HG02798 (cell line): ENCODE results near the gene CHD2.
A peak's percentile ranks its signal among the peaks of the same experiment; 100 is the strongest.
"Not testable (repeated sequence)": the region's sequence is repeated elsewhere in the genome, so short reads cannot be mapped to it uniquely, and the experiment has no call there.

Source experiments
- ATAC-seq: cut with Tn5 transposase; IDR thresholded peaks from one replicate; pipeline ENCODE4 v1.9.1; 2021; ENCODE audit warnings: mild to moderate bottlenecking; ENCODE audit not compliant: unreplicated experiment, poor library complexity

The CHD2 gene

DNA sequence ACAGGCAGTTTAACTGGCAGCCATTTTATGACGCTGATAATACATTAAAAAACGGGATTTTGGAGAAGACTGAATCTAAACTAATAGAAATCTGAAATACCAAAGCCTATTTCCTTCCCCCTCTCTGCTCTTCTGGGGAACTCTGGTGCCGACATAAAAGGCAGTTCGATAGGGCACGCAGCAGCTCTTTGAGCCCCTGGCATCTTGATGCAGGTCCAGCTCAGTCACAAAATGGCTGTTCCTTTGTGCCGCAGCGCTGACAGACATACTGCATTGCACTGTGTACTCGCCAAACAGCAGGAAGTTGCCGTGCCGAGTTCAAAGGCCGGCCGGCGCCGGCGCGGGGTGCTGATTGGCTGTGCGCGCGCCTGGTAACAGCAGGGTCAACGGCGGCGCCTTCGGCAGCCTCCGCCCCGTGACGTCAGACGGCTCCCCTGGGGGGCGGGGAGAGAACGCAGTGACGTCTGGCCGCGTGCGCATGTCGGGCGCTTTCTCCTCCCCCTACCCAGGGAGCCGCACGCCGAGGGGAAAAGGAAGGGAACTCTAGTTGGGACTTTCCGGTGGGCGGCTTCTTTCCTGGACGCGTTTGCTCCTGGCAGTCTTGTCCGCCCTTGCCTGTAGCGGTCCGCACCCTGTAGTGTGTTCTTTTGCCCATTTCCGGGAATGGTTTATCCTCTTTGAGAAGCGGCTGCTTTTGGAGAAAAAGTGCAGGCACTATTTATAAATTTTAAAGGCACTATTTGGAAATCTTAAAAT lies 4.0 kb downstream of the CHD2 start:
- peak; percentile 85 for ATAC-seq

DNA sequence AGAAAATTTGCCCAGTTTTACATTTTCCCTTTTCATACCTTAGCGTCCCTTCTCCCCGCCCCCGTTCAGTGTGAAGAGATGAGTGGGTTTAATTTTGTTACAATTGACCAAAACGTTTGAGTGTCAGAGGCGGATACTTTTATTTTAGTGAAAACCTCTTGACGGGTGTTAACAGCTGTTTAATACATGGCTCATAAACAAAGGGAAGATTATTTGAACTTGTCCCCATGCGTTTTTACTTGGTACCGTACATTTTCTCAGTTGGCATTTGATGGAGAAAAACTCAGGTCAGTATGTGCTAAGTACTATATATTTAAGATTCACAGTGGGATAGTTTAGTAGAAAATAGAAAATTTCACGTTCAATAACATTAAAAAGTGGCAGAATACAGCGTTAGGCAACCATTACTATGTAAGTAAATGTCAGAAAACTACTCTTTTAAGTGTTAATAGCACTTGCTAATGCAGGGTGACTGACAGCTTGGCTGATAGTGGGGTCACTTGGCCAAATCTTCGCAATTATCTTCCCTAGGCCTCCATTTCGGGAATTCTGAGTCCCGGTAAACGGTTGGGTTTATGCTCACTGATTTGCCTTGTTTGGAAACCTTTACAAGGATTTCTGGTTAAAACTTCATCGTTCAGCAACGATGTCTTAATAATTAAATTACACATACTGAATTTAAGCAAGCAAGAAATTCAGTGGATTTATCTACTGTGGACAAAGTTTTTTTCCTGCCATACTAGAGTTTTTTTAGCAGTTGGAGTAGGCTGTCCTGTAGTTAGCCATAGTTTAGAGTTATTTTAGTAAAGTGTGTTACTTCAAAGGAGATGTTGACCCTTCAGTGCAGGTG lies 4.8 kb downstream of the CHD2 start:
- no peak for ATAC-seq

DNA sequence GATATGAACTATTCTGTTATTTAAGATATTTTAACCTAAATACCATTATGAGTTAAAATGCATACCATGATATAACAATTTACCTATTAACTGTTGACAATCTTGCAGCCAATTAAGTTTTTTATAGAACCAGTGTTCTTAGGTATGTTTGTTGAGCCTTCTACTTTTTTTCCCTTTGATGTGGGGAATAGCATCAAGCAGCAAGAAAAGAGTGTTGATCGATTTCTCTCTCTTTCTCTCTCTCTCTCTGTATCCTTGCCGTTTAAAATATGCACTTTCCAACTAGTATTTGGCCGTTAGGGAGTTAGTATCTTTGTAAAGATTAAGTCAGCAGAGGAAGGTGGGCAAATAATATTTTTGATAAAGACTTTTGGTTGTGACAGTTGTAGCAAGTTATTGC lies 5.9 kb downstream of the CHD2 start:
- ATAC-seq = no peak

DNA sequence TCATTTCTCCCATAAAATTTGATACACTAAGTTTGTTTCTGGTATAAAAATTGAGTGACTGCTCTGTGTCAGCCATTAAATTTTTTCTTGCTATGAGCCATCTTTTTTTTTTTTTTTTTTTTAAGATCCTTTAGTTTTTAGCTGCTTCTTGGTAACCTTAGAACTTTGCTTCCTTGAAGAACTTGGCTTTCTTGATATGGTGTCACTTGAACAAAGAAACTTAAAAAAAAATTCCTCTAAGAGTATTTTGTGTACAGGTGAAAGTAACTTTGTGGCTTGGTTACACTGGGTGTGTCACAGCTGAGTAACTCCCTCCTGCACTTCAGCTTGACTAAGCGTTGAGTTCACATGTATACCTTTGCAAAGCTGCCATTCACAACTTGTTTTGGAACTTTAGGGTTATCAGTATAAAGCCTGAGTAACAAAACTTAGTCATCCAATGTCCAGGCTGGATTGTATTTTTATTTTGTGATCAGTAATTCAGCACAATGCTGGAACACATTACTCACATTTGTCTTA lies 6.5 kb downstream of the CHD2 start:
- peak; percentile 25 for ATAC-seq

DNA sequence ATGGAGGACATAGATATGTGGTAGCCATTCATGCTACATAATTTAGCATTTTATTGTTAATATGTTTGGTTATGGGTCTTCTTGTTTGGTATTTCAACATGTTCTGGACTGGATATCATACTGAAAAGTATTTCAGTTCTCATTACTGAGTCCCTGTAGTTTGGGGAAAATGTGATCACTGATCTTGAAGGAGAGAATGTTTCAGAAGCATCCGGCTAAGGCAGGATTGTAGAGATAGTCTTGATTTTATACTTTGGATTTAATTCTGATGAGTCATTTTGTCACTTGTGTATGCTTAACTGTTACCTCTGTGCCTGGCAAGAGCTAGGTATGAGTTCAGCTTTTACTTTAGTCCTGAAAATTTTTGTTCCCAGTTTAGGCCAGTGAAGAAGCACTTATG lies 7.1 kb downstream of the CHD2 start:
- no peak for ATAC-seq

DNA sequence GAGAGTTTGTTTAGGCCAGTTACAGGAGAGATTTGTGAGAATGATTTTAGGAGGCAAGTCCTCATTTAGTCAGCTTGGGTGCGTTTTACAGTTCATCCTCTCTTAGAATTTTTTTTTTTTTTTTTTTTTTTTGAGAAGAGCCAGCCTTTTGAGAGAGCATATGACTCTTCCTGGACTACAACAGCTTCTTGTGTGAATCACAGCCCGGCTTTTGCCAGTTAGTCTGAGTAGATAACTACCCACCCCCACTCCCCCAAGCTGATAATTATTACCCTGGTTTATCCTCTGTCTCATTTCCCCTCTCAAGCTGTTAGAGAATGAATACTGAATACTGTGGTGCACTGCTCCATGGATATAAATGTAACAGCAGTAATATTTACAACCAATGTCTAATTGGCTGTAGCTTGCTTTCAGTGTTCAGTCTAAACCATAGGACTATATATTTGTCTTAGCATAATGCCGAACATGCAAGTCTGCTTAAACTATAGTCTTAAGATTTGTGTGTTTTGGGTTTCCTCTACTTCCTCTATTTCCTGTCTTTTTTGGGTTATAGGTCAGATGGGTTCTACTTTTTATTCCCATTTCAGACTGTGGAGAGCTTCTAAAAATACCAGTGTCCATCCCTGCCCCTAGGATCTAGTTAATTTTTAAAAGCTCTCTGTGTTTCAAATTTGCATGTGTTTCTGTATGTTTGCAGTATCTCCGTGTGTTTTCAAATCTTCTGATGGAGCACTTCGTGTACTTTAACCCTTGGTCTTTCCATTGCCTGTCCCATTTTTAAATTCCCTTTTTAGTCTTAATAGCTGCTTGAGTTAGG lies 8.0 kb downstream of the CHD2 start:
- no peak for ATAC-seq

DNA sequence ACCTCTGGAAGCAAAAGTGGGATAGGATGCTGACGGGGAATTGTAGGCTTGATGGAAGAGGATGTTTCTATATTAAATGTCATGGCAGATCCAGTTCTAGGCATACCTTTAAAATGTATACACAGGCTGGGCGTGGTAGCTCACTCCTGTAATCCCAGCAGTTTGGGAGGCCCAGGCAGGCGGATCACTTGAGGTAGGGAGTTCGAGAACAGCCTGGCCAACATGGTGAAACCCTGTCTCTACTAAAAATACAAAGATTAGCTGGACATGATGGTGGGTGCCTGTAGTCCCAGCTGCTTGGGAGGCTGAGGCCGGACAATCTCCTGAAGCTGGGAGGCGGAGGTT lies 8.6 kb downstream of the CHD2 start:
- ATAC-seq = no peak

DNA sequence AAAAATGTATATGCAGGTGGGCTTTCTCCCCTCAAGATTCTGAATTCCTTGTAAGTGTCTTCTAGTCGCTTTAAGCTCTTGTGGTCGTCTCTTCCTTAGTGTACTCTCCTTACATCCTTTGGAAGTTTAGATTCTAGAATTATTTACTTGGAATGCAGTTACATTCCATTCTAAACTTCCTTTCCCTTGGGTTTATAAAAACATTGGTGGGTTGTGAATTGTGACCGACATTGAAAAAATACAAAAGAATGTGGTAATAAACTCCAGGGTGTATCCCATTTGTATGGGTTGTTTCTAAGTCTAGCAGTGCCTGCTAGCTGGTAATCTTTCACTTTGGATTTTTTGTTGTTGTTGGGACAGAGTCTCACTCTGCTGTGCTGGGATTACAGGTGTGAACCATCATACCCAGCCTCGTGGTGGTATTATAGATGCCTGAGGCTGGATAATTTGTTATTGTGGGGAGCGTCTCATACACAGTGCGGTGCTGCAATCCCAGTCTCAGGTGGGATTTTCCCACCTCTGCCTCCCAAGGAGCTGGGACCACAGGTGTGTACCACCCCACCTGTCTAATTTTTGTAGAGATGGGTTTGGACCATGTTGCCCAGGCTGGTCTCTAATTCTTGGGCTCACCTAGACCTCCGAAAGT lies 9.1 kb downstream of the CHD2 start:
- no peak for ATAC-seq

DNA sequence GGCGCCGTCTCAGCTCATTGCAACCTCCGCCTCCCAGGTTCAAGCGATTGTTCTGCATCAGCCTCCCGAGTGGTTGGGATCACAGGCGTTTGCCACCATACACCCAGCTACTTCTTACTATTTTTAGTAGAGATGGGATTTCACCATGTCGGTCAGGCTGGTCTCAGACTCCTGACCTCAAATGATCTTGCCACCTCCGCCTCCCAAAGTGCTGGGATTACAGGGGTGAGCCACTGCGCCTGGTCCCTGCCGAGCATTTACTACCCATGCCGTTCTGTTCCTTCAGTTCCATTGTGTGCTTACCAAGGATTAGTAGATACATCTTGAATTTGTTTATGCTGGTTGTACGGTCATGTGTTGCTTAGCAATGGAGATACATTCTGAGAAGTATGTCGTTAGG lies 10.3 kb downstream of the CHD2 start:
- ATAC-seq = no peak

DNA sequence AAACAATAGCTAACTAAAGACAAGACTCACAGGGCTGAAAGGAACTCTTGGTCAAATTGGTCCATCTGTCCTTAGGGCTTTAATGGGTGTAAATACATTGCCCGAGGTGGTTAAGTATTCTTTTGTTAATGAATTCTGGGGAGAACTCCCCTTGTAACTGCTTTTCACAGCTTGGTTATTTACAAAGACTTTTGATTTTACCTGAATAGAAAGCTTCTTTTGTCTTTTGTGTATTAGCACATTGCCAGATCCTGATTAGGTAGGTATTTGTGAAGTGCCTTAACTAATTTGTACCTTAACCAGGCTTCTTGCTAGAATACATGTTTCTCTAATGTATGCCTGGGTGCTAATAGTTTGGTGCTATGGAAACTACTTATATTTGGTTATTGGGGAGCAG lies 14.0 kb downstream of the CHD2 start:
- ATAC-seq = no peak

DNA sequence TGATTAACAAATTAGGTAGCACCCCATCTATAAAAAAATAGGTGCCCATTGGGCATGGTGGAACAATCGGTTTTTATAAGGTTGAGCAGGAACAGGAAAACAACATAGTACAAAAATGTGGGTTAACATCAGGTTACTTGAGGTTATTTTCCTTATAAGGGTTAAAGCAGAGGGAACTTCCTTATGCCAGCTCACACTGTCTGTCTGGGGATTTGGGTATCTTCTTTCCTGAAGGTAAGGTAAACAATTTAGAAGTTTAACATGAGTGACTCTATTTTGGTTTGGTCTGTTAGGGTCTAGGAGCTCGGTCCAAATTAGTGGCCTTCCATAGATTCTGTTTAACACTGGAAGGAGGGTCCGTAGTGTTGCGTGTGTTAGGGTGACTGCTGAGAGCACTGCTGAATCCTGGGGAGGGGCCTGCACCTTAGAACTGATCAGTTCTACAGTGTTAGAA lies 14.7 kb downstream of the CHD2 start:
- ATAC-seq = peak; percentile 34

DNA sequence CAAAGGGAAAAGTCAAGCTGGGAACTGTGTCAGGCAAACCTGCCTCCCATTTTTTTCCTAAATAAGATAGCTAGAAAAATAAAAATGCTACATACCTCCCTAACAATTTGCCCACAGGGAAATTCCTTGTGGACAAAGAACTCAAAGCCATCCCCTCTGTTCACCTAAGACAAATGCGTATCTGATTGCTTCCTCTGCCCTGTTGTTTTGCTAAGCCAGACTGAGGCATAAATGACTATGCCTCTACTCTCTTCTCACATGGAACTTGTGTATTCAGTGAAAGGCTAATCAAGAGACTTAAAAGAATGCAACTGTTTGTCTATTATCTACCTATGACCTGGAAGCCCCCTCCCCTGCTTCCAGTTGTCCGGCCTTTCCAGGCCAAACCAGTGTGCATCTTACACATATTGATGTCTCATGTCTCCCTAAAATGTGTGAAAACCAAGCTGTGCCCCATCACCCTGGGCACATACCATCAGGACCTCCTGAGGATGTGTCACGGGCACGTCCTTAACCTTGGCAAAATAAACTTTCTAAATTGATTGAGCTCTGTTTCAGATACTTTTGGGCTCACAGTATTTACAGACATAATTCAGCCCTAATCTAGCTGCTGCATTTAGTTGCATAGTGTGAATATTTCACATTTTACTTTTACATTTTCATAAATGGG lies 15.8 kb downstream of the CHD2 start:
- no peak for ATAC-seq

DNA sequence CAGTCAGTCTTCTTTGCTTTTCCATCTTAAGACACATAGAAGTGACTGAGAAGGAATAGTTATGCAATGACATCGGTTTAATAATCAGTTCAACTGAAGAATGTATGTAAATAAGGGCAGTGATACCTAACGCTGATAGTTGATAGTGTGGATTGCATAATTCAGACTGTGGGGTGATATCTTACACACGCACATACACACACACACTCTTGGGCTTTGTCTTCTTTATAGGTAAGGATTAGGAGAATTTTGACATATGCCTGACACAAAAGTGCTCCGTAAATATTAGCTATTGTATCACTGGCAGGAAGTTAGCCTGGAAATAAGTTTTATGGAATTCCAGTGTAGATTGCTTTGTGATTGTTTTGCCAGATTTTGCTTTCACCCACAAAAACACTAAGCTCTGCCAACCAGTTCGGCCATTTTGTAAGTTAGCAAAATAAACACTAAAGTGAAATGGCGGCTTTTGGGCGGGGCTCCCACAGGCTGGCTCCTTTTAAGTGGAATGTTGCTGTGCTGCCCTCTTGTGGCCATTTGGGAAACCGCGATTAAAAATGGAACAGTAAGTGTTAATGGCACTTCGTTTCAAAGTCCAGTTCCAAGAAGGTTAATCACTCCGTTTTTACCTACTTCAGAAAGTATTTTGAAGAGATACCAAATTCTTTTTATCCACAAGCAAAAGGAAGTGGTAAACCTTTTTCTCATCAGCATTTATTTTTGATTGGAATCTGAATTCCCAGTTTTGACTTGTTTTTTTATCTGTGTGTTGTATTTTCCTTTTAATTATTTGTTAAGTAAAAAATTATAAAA lies 17.7 kb downstream of the CHD2 start:
- peak; percentile 38 for ATAC-seq

DNA sequence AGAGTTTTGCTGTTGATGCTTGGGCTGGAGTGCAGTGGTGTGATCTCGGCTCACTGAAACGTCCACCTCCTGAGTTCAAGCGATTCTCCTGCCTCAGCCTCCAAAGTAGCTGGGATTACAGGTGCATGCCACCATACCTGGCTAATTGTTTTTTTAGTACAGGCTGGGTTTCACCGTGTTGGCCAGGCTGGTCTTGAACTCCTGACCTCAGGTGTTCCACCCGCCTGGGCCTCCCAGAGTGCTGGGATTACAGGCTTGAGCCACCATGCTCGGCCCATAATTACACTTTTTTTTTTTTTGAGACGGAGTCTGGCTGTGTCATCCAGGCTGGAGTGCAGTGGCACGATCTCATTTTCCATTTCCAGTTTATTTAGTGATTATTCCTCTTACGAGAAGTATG lies 18.8 kb downstream of the CHD2 start:
- not testable (repeated sequence) for ATAC-seq

DNA sequence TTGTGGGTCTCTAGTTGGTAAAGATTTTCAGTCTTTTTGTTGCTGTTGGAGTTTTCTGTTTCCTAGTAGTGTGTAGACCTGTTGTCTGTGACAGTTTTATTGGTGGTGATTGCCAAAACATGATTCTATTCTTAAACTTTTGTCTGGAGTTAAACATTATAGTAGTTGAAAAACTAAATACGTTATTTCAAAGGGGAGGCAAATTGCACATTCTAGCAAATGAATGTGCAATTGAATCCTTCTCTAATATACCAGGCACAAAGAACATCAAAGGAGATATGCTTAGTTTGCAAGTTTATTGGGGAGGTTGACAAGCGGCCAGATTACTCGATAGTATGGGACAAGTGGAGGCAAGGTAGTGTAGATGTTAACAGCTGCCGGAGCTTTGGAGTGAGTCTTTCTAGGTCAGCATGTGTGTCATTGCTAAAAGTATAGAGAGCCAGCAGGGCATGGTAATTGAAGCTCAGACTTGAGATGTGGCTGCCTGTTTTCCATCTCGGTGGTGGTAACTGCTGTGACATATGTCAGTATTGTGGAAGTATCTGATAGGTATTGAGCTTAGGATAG lies 20.6 kb downstream of the CHD2 start:
- no peak for ATAC-seq

DNA sequence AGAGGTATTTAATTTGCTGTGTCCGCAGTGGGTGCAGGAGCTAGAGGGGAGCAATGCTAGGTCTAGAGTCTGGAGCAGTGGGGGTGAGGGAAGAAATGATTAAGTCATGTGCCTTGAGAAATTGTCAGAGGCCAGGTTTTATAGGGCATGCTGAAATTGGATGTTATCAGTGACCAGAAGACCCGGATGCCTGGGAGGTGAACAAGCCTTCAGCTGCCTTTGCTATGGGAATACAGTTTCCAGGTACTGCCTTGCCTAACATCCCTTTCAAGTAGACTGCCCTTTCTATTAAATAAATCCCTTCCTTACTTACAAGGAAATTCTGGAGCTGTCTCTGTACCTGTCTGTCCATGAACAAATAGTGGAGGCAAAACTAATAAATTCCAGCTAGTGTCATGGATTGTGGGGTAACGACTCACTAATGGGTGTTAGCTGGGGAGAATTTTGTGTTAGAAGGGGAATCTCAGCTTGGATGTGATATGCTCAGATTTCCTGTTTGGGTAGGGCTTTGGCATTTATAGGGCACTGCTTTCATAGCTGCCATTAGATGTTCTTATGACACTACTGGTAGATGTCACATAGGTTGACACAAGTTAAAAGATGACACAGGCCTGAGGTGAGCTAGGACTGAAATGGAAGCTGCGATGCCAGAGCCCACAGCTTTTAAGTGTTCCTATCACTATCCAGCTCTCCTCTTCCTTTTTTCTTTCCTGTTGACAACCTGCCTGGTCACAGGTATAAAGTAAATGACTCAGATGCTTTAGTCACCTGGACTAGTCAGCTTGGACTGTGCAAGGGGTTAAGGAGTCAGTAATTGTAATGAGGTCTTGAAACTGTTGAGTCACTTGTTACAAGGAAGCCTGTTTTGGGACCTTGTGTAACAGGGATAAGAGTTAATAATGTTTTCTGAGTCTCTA lies 21.3 kb downstream of the CHD2 start:
- ATAC-seq = peak; percentile 35

DNA sequence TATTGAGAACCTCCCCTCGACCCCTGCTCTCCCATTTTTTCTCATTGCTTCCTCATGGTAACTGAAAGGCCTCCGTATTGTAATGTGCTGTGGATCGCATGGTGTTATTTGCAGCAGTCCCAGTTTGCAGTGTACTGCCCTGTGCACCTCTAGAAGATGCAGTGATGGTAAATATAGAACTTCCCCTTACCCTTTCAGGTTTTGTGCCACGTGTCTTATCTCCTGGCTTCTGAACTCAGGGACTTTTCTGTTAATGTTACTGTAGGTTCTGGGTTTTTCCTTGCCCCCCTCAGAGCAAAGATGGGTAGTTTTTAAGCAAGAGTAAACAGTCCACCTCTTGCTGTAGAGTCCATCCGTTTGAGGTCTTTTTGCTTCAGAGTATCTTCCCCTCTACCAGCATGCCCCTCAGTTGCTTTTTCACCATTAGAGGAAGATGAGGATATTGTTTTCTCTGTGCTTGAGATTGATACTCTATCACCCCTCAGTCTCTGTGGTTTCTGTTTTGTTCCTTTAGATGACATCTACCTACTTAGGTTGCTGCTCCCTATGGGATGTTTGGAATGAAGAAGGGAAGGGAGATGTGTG lies 22.4 kb downstream of the CHD2 start:
- ATAC-seq = peak; percentile 50
